ENCODE measurements around the gene POLH.
"Not testable (repeated sequence)": the region's sequence is repeated elsewhere in the genome, so short reads cannot be mapped to it uniquely, and the experiment has no call there.

- not testable (repeated sequence) for TF ChIP-seq MXI1 (IDR thresholded peaks at IDR 0.05; ENCODE audit: low read depth, low read length); SP1 (CRISPR knock-in tag; IDR thresholded peaks at IDR 0.05); FOXJ3 (CRISPR knock-in tag; IDR thresholded peaks at IDR 0.05); GABPA (tag; conservative IDR thresholded peaks at IDR 0.05; ENCODE audit: low read depth); NEUROD1 (IDR thresholded peaks at IDR 0.05; ENCODE audit: borderline replicate concordance, low read depth, low read length, partially characterized antibody); CEBPB (tag; IDR thresholded peaks at IDR 0.05); ZNF274 (IDR thresholded peaks at IDR 0.05; ENCODE audit: borderline replicate concordance, low read depth, low read length); ZNF12 (CRISPR knock-in tag; IDR thresholded peaks at IDR 0.05); KHSRP (IDR thresholded peaks at IDR 0.05); MTF1 (CRISPR knock-in tag; IDR thresholded peaks at IDR 0.05; ENCODE audit: borderline replicate concordance)
- TF ChIP-seq, protein P1, sequence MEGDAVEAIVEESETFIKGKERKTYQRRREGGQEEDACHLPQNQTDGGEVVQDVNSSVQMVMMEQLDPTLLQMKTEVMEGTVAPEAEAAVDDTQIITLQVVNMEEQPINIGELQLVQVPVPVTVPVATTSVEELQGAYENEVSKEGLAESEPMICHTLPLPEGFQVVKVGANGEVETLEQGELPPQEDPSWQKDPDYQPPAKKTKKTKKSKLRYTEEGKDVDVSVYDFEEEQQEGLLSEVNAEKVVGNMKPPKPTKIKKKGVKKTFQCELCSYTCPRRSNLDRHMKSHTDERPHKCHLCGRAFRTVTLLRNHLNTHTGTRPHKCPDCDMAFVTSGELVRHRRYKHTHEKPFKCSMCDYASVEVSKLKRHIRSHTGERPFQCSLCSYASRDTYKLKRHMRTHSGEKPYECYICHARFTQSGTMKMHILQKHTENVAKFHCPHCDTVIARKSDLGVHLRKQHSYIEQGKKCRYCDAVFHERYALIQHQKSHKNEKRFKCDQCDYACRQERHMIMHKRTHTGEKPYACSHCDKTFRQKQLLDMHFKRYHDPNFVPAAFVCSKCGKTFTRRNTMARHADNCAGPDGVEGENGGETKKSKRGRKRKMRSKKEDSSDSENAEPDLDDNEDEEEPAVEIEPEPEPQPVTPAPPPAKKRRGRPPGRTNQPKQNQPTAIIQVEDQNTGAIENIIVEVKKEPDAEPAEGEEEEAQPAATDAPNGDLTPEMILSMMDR (IDR thresholded peaks at IDR 0.05 in 2 of 3, conservative IDR thresholded peaks at IDR 0.05 in 1 of 3; ENCODE audit: insufficient read depth in 2 of 3, low read depth in 1 of 3, low read length in 3 of 3): not testable (repeated sequence)
- TF ChIP-seq, protein P2, sequence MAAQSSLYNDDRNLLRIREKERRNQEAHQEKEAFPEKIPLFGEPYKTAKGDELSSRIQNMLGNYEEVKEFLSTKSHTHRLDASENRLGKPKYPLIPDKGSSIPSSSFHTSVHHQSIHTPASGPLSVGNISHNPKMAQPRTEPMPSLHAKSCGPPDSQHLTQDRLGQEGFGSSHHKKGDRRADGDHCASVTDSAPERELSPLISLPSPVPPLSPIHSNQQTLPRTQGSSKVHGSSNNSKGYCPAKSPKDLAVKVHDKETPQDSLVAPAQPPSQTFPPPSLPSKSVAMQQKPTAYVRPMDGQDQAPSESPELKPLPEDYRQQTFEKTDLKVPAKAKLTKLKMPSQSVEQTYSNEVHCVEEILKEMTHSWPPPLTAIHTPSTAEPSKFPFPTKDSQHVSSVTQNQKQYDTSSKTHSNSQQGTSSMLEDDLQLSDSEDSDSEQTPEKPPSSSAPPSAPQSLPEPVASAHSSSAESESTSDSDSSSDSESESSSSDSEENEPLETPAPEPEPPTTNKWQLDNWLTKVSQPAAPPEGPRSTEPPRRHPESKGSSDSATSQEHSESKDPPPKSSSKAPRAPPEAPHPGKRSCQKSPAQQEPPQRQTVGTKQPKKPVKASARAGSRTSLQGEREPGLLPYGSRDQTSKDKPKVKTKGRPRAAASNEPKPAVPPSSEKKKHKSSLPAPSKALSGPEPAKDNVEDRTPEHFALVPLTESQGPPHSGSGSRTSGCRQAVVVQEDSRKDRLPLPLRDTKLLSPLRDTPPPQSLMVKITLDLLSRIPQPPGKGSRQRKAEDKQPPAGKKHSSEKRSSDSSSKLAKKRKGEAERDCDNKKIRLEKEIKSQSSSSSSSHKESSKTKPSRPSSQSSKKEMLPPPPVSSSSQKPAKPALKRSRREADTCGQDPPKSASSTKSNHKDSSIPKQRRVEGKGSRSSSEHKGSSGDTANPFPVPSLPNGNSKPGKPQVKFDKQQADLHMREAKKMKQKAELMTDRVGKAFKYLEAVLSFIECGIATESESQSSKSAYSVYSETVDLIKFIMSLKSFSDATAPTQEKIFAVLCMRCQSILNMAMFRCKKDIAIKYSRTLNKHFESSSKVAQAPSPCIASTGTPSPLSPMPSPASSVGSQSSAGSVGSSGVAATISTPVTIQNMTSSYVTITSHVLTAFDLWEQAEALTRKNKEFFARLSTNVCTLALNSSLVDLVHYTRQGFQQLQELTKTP (IDR thresholded peaks at IDR 0.05; ENCODE audit: low read depth in 1 of 2, partially characterized antibody in 2 of 2): not testable (repeated sequence)
These were observed 36.6 kb upstream of the POLH start for GRCh38 chr6:43539409-43539808.
